ENCODE results near the gene VPS13D.

GRCh38 chr1:12208764-12209494 lies 20.9 kb upstream of the VPS13D start:
- peak; percentile 88 to 97 for TF ChIP-seq CTCF (IDR thresholded peaks at IDR 0.05)
- no peak for TF ChIP-seq POLR2A (IDR thresholded peaks at IDR 0.05)
